Kidney glomerular epithelial cell (primary cell): ENCODE measurements around the gene CD8B.

ENCODE experiments used
- DNase-seq: peaks from one replicate; lab custom pipeline; 2025; lab: John Stamatoyannopoulos, UW

Gene CD8B

DNA sequence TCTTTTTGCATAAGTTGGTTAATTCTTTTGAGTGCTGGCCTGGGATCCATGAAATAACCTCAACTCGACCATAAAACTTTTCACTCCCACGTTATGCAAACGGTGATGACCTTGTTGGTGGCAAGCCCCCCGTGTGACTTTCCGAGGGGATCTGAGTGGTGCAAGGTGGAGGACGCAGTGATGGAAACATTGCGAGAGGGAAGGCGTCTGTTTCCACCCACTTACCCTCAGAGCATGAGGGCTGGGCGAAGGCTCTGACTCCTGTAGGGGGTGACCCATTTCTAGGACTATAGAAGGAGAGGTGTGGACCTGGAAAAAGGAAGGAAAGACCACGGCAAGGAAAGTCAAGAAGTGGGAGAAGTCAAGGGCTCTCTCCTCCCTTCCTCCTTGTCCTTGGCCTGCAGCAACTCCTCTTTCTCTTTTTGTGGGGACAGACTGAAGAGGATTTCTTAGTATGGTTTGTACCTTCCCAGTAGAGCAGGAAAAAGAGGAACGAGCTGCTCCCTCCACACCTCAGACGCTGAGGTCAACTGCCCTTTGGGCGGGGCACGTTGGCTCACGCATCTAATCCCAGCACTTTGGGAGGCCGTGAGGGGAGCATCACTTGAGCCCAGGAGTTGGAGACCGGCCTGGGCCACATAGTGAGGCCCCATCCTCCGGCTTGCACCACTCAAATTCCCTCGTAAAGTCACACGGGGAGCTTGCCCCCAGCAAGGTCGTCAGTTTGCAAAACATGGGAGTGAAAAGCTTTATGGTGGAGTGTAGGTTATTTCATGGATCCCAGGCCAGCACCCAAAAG lies 55.4 kb downstream of the CD8B start:
- no peak for DNase-seq

DNA sequence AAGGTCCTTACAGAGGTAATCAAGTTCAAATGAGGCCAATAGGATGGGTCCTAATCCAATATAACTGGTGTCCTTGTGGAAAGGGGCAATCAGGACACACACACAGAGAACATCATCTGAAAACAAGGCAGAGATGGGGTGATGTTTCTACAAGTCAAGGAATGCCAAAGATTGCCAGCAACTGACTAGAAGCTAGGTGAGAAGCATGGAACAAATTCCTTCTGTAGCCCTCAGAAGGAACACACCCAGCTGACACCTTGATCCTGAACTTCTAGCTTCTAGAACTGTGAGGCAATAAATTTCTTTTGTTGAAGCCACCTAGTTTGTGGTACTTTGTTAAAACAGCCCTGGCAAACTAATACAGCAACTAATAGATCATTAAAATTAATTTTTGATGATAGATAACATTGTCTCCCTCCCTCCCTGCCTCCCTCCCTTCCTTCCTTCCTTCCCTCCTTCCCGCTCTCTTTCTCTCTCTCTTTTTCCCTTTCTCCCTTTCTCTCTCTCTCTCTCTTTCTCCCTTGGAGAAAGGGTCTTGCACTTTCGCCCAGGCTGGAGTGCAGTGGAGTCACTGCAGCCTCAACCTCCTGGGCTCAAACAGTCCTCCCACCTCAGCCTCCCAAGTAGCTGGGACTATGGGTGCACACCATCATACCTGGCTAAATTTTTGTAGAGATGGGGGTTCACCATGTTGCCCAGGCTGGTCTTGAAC lies 60.7 kb downstream of the CD8B start:
- DNase-seq, result no peak

DNA sequence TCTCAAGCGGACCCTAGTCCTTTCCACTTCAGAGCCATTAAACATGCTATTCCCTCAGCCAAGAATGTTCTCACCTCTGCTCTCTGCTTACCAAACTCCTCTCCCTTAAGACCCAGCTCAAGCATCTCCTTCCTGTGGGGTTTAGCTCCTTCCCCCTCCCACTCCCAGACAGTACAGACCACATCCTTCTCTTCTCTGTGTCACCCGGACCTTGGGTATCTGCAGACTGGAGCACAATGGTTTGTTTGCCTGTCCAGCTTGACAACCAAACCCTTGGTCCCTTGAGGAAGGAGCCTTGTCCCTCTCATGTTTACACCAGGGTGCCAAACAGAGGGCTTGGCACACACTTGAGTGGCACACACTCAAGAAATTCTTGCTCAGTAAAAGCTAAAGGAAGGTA lies 66.8 kb downstream of the CD8B start:
- DNase-seq, result no peak

GRCh38 chr2:86793752-86794151 lies 67.9 kb downstream of the CD8B start:
- DNase-seq, result no peak

- no peak for DNase-seq
These were observed 70.1 kb downstream of the CD8B start for GRCh38 chr2:86791573-86791972.

GRCh38 chr2:86790676-86791572 lies 70.8 kb downstream of the CD8B start, which contains the start of gene CD8A:
Gene CD8A (minus strand): TSS chr2:86790913. CDS start chr2:86790825, 88 bp downstream.
- DNase-seq, result no peak

DNA sequence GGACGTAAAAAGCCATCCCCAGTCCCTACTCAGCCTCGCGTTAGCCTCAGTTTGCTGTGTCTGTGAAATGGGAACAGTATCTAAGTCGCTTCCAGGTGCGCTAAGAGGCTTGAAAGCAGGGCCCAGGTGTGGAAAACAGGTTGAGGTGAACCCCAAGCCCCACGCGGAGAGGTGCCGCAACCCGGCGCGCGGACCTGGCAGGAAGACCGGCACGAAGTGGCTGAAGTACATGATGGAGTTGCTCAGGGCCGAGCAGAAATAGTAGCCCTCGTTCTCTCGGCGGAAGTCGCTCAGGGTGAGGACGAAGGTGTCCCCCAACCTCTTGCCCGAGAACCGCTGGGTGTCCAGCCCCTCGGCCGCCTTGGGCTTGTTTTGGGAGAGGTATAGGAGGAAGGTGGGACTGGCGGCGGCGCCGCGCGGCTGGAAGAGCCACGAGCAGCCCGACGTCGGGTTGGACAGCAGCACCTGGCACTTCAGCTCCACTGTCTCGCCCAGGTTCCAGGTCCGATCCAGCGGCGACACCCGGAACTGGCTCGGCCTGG lies 71.5 kb downstream of the CD8B start:
- DNase-seq, result no peak

DNA sequence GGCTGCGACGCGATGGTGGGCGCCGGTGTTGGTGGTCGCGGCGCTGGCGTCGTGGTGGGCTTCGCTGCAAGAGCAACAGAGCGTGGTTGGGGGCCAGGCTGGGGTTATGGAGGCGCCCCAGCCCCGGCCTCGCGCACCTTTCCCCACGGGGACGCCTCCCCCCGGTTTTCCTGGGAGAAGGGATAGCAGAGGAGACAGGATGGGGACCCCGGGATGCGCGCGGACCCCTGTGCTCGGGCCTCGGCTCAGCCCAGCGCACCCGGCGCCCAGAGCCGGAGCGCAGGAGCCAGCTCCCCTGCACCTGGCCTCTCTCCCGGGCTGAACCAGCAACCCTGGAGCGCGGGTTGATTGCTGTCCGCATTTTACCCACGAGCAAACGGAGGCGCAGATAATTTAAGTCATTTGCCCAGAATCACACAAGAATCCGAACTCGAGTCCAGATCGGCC lies 72.0 kb downstream of the CD8B start:
- DNase-seq, result no peak

DNA sequence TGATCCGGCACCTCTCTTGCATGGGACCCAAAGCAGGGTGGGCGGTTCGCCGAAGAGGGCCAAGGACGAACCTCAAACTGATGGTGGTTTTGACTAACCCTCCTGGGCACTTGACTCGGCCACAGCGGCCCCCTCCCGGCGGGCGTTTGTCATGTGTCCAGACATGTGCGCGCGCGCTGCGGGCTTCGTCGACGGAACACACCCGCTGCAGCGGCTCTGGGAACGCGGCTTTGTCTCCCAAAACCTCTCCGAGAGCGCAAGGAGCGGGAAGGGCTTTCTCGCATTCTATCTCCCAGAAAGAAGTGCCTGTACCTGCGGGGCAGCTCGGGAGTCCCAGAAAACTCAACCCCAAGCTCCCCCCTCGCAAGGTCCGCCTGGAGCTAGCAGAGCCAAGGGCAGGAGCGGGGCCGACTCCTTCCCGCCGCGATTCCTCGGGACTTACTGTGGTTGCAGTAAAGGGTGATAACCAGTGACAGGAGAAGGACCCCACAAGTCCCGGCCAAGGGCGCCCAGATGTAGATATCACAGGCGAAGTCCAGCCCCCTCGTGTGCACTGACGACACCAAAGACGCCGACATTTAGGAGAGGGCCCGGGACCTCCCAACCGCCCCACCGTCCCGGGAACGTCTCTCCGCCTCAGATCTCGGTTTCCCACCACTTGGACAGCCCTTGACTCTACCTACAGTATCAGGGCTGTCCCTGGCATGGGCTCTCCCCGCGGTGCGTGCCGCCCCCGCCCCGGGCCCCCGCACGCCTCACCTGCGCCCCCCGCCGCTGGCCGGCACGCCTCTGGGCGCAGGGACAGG lies 72.6 kb downstream of the CD8B start:
- DNase-seq, result no peak

DNA sequence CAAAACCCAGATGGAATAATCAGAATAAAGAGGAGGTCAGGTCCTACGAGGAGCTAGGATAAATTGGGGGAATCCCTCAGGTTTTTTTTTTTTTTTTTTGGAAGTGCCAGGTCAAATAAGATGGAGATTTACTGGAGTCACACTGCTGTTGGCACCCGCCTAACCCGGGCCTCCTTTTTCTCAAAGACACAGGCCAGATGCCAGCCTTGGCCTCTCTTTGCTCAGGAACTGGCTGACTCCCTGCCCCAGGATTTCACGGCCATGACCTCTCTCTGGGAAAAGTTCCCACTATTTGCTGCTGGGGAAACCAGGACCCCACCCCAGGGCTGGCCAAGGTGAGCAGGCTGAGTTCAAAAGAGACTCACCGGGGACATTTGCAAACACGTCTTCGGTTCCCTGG lies 73.5 kb downstream of the CD8B start:
- DNase-seq, result no peak

DNA sequence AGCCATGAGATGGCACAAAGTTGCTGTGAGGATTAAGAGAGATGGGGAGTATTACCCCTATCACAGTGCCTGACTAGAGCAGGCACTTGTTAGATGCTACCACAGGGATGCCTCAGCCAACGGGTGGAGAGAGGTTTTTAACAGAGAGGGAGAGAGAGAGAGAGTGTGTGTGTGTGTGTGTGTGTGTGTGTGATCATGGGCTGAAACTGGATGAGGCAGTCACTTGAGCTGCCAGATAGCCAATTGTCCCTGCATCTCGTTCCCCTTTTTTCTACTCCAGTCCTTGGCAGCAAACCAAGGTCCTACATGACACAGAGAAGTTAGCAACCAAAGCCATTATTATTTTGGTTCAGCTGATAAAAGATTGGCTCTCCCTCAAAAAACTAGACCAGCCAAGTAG lies 74.0 kb downstream of the CD8B start:
- DNase-seq, result no peak

DNA sequence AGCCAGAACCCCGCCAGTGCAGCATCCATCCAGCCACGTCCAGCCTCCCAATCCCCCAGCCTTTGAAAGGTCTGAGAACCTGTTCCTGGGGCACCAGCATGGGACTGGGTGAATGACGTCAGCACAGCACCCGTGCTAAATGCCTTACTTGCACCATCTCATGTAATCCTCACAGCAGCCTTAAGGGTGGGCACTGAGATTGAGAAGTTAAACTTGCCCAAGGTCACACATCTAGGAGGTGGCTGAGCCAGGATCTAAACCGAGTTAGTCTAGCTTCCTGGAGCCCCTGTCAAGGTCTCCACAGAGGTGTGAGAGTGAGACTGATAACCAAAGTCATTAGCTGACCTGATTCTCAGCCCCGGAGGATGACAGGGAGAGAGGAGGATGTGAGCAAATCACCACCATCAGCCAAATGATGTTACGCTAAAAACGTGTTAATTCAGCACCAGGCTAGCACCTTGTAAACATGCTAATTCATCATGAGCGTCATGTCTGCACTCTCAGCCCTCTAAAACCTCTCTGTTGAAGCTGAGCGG lies 75.6 kb downstream of the CD8B start:
- no peak for DNase-seq

GRCh38 chr2:86785456-86785855 lies 76.2 kb downstream of the CD8B start:
- DNase-seq, result no peak

DNA sequence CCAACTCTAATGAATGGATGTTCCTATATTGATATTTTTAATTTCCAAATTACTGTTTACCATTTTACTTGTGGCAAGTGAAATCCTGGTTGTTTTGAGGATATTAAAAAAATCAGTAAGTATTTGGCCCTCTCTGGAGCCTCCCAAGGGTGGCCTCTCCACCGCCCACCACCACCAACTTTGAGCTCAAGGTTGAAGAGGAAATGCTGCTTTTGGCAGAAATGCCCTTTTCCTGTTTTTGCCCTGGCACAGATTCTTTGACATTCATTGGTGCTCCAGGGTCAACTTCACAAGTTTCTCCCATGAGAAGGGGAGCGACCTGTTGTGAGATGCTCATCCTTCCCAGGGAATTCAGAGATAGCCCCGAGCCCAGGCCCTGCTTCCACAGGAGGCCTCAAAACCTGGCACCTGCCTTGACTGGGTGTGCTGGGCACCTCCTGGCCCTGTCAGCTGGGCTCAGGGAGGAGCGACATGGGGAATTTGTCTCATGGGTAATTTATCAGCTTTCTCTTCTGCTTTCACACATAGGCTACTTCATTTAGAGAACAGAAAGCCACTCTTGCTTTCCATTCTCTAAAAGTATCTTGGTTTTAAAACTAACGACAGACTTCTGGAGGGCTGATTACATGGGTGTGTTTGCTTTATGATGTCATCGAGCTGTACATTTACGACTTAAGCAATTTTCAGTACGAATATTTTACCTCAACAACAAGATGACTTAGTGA lies 77.9 kb downstream of the CD8B start:
- DNase-seq, result no peak

DNA sequence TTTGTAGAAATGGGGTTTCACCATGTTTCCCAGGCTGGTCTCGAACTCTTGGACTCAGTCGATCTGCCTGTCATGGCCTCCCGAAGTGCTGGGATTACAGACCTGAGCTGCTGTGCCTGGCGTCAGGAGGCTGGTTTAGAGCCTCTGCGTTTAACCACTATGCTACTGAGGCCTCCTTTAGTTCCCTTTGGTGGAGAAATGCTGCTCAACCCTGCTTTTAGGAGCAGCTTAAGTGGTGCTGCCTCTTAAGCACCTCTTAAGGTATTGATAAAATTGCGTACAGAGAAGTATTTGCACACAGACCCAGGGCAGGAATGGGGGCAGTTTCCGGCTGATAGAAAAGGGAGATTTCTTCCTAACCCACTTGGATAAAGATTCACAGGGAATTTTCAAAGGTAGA lies 78.9 kb downstream of the CD8B start:
- no peak for DNase-seq

DNA sequence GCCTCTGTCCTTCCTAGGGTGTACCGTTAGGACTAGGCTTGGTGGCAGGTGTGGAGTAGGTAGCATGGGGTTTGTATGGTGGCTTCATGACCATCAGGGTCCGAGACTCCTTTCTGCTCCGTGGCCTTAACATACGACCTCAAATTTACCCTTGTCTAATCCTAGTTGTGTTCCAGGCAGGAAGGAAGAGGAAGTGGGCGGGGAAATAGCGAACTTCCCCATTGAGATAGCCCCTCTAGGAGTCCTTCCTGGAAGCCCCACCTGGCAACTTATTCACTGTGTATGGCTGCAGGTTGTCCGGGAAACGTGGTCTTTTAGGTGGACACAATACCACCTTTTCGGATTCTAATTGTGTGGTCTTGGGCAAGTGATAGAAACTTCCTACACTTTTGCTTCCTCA lies 80.3 kb downstream of the CD8B start:
- no peak for DNase-seq

GRCh38 chr2:86779971-86780370 lies 81.7 kb downstream of the CD8B start:
- DNase-seq, result no peak

GRCh38 chr2:86778957-86779356 lies 82.7 kb downstream of the CD8B start:
- DNase-seq, result no peak

DNA sequence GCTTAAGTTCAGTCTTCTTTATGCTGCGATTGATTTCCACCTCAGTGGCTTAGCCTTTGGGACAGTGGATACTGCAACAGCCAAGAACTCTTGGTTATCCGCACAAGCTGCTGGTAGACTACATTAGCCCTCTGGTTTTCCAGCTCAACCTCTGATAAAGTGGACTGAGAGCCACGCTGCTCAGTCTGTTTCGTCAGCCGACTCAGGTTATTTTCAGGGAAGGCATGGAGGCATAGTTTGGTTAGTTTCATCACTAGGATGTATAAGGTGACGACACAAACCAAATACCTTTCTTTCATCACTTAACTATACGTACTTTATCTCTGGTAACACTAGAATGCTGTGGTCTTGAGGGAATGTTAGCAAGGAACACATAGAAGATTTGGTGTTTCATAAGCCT lies 85.2 kb downstream of the CD8B start:
- DNase-seq, result no peak

DNA sequence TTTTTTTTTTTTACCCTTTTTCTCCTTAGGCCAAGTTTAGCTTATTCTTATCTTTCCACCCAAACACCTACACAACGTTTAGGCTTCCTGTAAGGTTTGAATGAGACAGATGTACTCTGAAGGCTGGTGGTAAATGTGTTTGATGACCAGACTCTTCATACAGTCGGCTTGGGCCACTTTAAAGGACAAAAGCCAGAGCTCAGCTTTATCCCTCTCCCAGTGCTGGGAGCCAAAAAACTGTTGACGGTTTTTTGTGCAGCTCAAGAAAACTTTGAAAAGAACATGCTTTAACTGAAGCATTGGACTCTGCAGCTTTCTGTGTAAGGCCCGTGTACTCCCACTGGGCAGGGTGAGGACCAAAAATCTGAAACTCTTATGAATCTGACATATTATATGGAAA lies 86.3 kb downstream of the CD8B start:
- DNase-seq, result no peak
